Neural cell (in vitro differentiated cells): ENCODE results near the gene SLC6A9. TPM values are rescaled to one million over a fixed set of nuclear protein-coding genes. Genes with fewer than 3 reads are reported as not detected.

Experiments
- H2AFZ ChIP-seq: fragments of 200-600, 300-800 bp; sonication (generic), shearing (Covaris generic); 2 replicates; pipeline ENCODE4 v1.6.0; 2014; ENCODE audit warnings: low read depth, mild to moderate bottlenecking, antibody characterized with exemption, low read length, moderate library complexity
- H3F3A ChIP-seq: fragments of 200-600 bp; shearing (Covaris generic); 2 replicates; pipeline ENCODE4 v1.6.1; 2016; ENCODE audit warnings: mild to moderate bottlenecking, moderate library complexity, mixed read lengths, antibody characterized with exemption, low read length; ENCODE audit not compliant: insufficient read depth, poor library complexity, severe bottlenecking
- H3K27ac ChIP-seq: fragments of 200-600, 300-800 bp; sonication (generic), shearing (Covaris generic); 2 replicates; pipeline ENCODE4 v1.5.1; 2014; ENCODE audit warnings: mild to moderate bottlenecking, low read length, moderate library complexity
- H3K27me3 ChIP-seq: fragments of 300-800, 200-600 bp; sonication (generic), shearing (Covaris generic); 2 replicates; pipeline ENCODE4 v1.6.0; 2014; ENCODE audit warnings: mild to moderate bottlenecking, low read depth, low read length, moderate library complexity; ENCODE audit not compliant: insufficient read depth
- H3K36me3 ChIP-seq: fragments of 300-800, 200-600 bp; sonication (generic), shearing (Covaris generic); 2 replicates; pipeline ENCODE4 v1.5.1; 2014; ENCODE audit warnings: mild to moderate bottlenecking, antibody characterized with exemption, low read length, moderate library complexity; ENCODE audit not compliant: insufficient read depth
- H3K4me2 ChIP-seq: fragments of 300-800, 200-600 bp; sonication (generic), shearing (Covaris generic); 2 replicates; pipeline ENCODE4 v1.6.0; 2014; ENCODE audit warnings: mild to moderate bottlenecking, low read length
- H3K4me3 ChIP-seq: fragments of 300-800, 200-600 bp; sonication (generic), shearing (Covaris generic); 2 replicates; pipeline ENCODE4 v1.5.1; 2014; ENCODE audit warnings: mild to moderate bottlenecking, low read length, moderate library complexity
- H3K79me2 ChIP-seq: fragments of 200-600 bp; shearing (Covaris generic); replicated peaks from 2 replicates; pipeline ENCODE4 v1.6.0; 2014; ENCODE audit warnings: mild to moderate bottlenecking, low read length, moderate library complexity; ENCODE audit not compliant: insufficient read depth
- H3K9ac ChIP-seq: fragments of 300-800, 200-600 bp; sonication (generic), shearing (Covaris generic); 2 replicates; pipeline ENCODE4 v1.6.1; 2016; ENCODE audit warnings: mild to moderate bottlenecking, low read length, mixed read lengths
- H3K9me2 ChIP-seq: fragments of 200-600 bp; shearing (Covaris generic); 2 replicates; pipeline ENCODE4 v1.6.1; 2016; ENCODE audit warnings: mild to moderate bottlenecking, low read length, mixed read lengths; ENCODE audit not compliant: insufficient read depth
- H3K9me3 ChIP-seq: fragments of 200-600, 300-800 bp; sonication (generic), shearing (Covaris generic); 2 replicates; pipeline ENCODE4 v1.6.1; 2016; ENCODE audit warnings: mild to moderate bottlenecking, mixed run types, low read length, moderate library complexity, mixed read lengths
- H4K20me1 ChIP-seq: fragments of 200-600 bp; shearing (Covaris generic); 2 replicates; pipeline ENCODE4 v1.6.1; 2016; ENCODE audit warnings: mild to moderate bottlenecking, mixed run types; ENCODE audit not compliant: insufficient read depth
- EP300 ChIP-seq: fragments of 450-650 bp; conservative IDR thresholded peaks from 2 replicates; pipeline ENCODE4 v1.6.1; 2014; ENCODE audit warnings: antibody characterized with exemption, mild to moderate bottlenecking, moderate library complexity; ENCODE audit not compliant: poor library complexity, severe bottlenecking
- EZH2 ChIP-seq: fragments of 200-600, 300-800 bp; shearing (Covaris generic), sonication (generic); IDR thresholded peaks from 2 replicates; pipeline ENCODE4 v1.6.1; 2014; ENCODE audit warnings: antibody characterized with exemption, low read length, borderline replicate concordance, mild to moderate bottlenecking; ENCODE audit not compliant: insufficient read depth, poor library complexity, severe bottlenecking
- MXI1 ChIP-seq: fragments of 450-650 bp; conservative IDR thresholded peaks from 2 replicates; pipeline ENCODE4 v1.6.1; 2014; ENCODE audit warnings: antibody characterized with exemption, mild to moderate bottlenecking; ENCODE audit not compliant: poor library complexity, severe bottlenecking
- POLR2AphosphoS5 ChIP-seq: IDR thresholded peaks from 2 replicates; pipeline ENCODE4 v1.6.1; 2012
- RAD21 ChIP-seq: fragments of 450-650 bp; conservative IDR thresholded peaks from 2 replicates; pipeline ENCODE4 v1.6.1; 2014; ENCODE audit warnings: antibody characterized with exemption, mild to moderate bottlenecking, moderate library complexity
- SMC3 ChIP-seq: fragments of 450-650 bp; conservative IDR thresholded peaks from 2 replicates; pipeline ENCODE4 v1.6.1; 2014; ENCODE audit warnings: antibody characterized with exemption, mild to moderate bottlenecking, moderate library complexity; ENCODE audit not compliant: poor library complexity
- TAF1 ChIP-seq: IDR thresholded peaks from 2 replicates; pipeline ENCODE4 v1.6.1; 2012; ENCODE audit warnings: low read depth
- polyA plus RNA-seq: library from polyadenylated mRNA; depleted of rRNA; stranded (reverse); fragments of >200 nt; gene quantifications from 2 replicates; pipeline ENCODE4 v1.2.3, GENCODE V29; 2014
- TF ChIP-seq, protein P1 (sequence below): fragments of 450-650 bp; IDR thresholded peaks from 2 replicates; pipeline ENCODE4 v1.5.1; 2014; ENCODE audit warnings: antibody characterized with exemption, mild to moderate bottlenecking, moderate library complexity; ENCODE audit not compliant: poor library complexity, severe bottlenecking
- TF ChIP-seq, protein P2 (sequence below): IDR thresholded peaks from 2 replicates; pipeline ENCODE4 v1.6.1; 2012; ENCODE audit warnings: borderline replicate concordance

Gene SLC6A9
- polyA plus RNA-seq, 1 donor from 2014 or later = 1.3 TPM

DNA sequence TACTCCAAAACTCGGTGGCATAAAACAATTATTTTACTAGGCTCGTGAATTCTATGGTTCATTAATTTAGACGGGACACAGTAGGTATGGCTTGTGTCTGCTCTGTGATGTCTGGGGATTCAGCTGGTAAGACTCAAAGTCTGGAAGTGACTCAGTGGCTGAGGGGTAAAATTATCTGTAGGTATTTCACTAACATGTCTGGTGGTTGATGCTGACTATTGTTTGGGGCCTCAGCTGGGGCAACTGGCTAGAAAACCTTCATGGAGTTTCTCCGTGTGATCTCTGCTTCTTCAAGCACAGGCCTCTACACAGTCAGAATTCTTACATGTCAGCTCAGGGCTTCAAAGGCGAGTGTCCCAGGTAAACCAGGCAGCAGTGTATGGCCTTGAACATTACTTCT lies 46.2 kb upstream of the SLC6A9 start:
- Histone ChIP-seq H3K9me2 (no peaks in the 10 kb centered on the region), H2AFZ (no peak overlapping the region), H3F3A (no peaks in the 10 kb centered on the region), H3K27me3 (no peaks in the 10 kb centered on the region), H3K36me3 (no peaks in the 10 kb centered on the region), H3K9ac (no peak overlapping the region), H3K79me2 (no peaks in the 10 kb centered on the region), H3K9me3 (no peaks in the 10 kb centered on the region), H3K4me2 (no peak overlapping the region), H3K27ac (no peak overlapping the region), H3K4me3 (no peak overlapping the region), H4K20me1 (no peaks in the 10 kb centered on the region)
- no peak for TF ChIP-seq POLR2AphosphoS5
- TF ChIP-seq, protein P1, sequence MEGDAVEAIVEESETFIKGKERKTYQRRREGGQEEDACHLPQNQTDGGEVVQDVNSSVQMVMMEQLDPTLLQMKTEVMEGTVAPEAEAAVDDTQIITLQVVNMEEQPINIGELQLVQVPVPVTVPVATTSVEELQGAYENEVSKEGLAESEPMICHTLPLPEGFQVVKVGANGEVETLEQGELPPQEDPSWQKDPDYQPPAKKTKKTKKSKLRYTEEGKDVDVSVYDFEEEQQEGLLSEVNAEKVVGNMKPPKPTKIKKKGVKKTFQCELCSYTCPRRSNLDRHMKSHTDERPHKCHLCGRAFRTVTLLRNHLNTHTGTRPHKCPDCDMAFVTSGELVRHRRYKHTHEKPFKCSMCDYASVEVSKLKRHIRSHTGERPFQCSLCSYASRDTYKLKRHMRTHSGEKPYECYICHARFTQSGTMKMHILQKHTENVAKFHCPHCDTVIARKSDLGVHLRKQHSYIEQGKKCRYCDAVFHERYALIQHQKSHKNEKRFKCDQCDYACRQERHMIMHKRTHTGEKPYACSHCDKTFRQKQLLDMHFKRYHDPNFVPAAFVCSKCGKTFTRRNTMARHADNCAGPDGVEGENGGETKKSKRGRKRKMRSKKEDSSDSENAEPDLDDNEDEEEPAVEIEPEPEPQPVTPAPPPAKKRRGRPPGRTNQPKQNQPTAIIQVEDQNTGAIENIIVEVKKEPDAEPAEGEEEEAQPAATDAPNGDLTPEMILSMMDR = no peak
- no peak for TF ChIP-seq MXI1
- no peak for TF ChIP-seq RAD21
- no peak for TF ChIP-seq EP300
- TF ChIP-seq, protein P2, sequence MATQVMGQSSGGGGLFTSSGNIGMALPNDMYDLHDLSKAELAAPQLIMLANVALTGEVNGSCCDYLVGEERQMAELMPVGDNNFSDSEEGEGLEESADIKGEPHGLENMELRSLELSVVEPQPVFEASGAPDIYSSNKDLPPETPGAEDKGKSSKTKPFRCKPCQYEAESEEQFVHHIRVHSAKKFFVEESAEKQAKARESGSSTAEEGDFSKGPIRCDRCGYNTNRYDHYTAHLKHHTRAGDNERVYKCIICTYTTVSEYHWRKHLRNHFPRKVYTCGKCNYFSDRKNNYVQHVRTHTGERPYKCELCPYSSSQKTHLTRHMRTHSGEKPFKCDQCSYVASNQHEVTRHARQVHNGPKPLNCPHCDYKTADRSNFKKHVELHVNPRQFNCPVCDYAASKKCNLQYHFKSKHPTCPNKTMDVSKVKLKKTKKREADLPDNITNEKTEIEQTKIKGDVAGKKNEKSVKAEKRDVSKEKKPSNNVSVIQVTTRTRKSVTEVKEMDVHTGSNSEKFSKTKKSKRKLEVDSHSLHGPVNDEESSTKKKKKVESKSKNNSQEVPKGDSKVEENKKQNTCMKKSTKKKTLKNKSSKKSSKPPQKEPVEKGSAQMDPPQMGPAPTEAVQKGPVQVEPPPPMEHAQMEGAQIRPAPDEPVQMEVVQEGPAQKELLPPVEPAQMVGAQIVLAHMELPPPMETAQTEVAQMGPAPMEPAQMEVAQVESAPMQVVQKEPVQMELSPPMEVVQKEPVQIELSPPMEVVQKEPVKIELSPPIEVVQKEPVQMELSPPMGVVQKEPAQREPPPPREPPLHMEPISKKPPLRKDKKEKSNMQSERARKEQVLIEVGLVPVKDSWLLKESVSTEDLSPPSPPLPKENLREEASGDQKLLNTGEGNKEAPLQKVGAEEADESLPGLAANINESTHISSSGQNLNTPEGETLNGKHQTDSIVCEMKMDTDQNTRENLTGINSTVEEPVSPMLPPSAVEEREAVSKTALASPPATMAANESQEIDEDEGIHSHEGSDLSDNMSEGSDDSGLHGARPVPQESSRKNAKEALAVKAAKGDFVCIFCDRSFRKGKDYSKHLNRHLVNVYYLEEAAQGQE = no peak
- no peak for TF ChIP-seq TAF1
- TF ChIP-seq SMC3 = no peak
- TF ChIP-seq EZH2 = no peak

DNA sequence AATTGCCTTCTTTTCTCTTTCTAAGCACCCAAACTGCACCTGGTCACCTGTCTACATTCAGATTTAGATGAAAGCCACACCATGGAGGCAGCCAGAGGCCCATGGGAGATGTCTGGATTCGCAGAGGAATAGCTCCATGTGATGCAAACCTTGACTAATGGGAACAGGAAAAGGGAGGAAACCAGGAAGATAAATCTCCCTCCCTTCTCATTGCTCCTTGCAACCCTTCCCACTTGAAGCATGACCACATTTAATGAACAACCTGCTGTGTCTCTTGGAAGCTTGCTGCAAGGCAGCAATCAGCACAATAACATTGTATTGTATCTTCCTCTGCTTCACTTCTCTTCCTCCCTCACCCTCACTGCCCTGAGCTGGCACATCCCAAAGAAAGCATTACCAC lies 44.8 kb upstream of the SLC6A9 start:
- Histone ChIP-seq H3K36me3 (no peaks in the 10 kb centered on the region), H3K9me2 (no peaks in the 10 kb centered on the region), H3F3A (no peaks in the 10 kb centered on the region), H3K27ac (no peak overlapping the region), H3K4me2 (no peak overlapping the region), H3K9ac (no peak overlapping the region), H3K4me3 (no peak overlapping the region), H3K79me2 (no peaks in the 10 kb centered on the region), H3K9me3 (no peaks in the 10 kb centered on the region), H4K20me1 (no peaks in the 10 kb centered on the region), H3K27me3 (no peaks in the 10 kb centered on the region), H2AFZ (no peak overlapping the region)
- TF ChIP-seq EP300 (no peak), EZH2 (no peak), RAD21 (no peak), MXI1 (no peak), TAF1 (no peak), POLR2AphosphoS5 (no peak), SMC3 (no peak)
- TF ChIP-seq, protein P2 = no peak
- TF ChIP-seq, protein P1 = no peak
